OCI-LY3 (cell line): ENCODE measurements around the gene RTN3.

Experiments
- EZH2phosphoT487 ChIP-seq: fragments of 200-600 bp; shearing (Covaris generic); IDR thresholded peaks from 2 replicates; pipeline ENCODE4 v1.6.1; 2018; ENCODE audit warnings: antibody characterized with exemption, mixed run types, low read depth
- TF ChIP-seq, protein P1 (sequence below): fragments of 200-600, 300-600 bp; sonication (generic); IDR thresholded peaks from 2 replicates; pipeline ENCODE4 v1.5.1; 2014; ENCODE audit warnings: antibody characterized with exemption, low read length, low read depth

- TF ChIP-seq, protein P1, sequence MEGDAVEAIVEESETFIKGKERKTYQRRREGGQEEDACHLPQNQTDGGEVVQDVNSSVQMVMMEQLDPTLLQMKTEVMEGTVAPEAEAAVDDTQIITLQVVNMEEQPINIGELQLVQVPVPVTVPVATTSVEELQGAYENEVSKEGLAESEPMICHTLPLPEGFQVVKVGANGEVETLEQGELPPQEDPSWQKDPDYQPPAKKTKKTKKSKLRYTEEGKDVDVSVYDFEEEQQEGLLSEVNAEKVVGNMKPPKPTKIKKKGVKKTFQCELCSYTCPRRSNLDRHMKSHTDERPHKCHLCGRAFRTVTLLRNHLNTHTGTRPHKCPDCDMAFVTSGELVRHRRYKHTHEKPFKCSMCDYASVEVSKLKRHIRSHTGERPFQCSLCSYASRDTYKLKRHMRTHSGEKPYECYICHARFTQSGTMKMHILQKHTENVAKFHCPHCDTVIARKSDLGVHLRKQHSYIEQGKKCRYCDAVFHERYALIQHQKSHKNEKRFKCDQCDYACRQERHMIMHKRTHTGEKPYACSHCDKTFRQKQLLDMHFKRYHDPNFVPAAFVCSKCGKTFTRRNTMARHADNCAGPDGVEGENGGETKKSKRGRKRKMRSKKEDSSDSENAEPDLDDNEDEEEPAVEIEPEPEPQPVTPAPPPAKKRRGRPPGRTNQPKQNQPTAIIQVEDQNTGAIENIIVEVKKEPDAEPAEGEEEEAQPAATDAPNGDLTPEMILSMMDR, result no peak
- TF ChIP-seq EZH2phosphoT487, result no peak
Observed at GRCh38 chr11:63682066-63683021, 1.0 kb downstream of the RTN3 start.
